PC-9 (cell line): Measurements from ENCODE around the gene BCL2.

Experiments
- CTCF ChIP-seq: fragments of 200-600 bp; sonication (generic); conservative IDR thresholded peaks from 2 replicates; pipeline ENCODE4 v1.6.1; 2017; ENCODE audit warnings: mixed run types, antibody characterized with exemption, mild to moderate bottlenecking, moderate library complexity
- EZH2 ChIP-seq: fragments of 200-600 bp; sonication (generic); IDR thresholded peaks from 2 replicates; pipeline ENCODE4 v1.8.0; 2017; ENCODE audit warnings: antibody characterized with exemption, low read depth

GRCh38 chr18:63126134-63127069 lies 193.2 kb downstream of the BCL2 start:
- TF ChIP-seq CTCF (no peak), EZH2 (no peak)
